DND-41 (cell line): ENCODE data around the gene SQOR.

Source experiments
- ATAC-seq: fragments of 200-7000 bp; cut with Tn5 transposase; 3 replicates; pipeline ENCODE4 v1.9.1; 2021; ENCODE audit warnings: low read depth; ENCODE audit not compliant: insufficient read depth
- DNase-seq: peaks from one replicate; pipeline ENCODE4 v3.0.0-alpha.2; 2020
- H2AFZ ChIP-seq: 2 replicates; pipeline ENCODE4 v1.6.0; 2012; ENCODE audit warnings: low read depth, low read length
- H3K27ac ChIP-seq: 2 replicates; pipeline ENCODE4 v1.5.1; 2012; ENCODE audit warnings: low read length, inconsistent platforms
- H3K27me3 ChIP-seq: fragments of 200-600 bp; sonication (generic); 2 replicates; pipeline ENCODE4 v1.6.0; 2012; ENCODE audit warnings: low read length, mild to moderate bottlenecking, inconsistent platforms; ENCODE audit not compliant: insufficient read depth, poor library complexity
- H3K36me3 ChIP-seq: 2 replicates; pipeline ENCODE4 v1.5.1; 2012; ENCODE audit warnings: low read length, inconsistent platforms; ENCODE audit not compliant: insufficient read depth
- H3K4me1 ChIP-seq: 2 replicates; pipeline ENCODE4 v1.5.1; 2012; ENCODE audit warnings: mild to moderate bottlenecking, low read length; ENCODE audit not compliant: insufficient read depth
- H3K4me2 ChIP-seq: 2 replicates; pipeline ENCODE4 v1.6.0; 2012; ENCODE audit warnings: mild to moderate bottlenecking, moderate library complexity, low read length, inconsistent platforms; ENCODE audit not compliant: insufficient read depth
- H3K4me3 ChIP-seq, 2 experiments: fragments of 200-600 bp in 1 of 2; shearing (Covaris generic) in 1 of 2; 2 replicates each; pipeline ENCODE4 v1.5.1; 2012 to 2016; ENCODE audit warnings: inconsistent platforms in 2 of 2, low read length in 2 of 2, mild to moderate bottlenecking in 2 of 2, low read depth in 1 of 2, moderate library complexity in 1 of 2
- H3K79me2 ChIP-seq: 2 replicates; pipeline ENCODE4 v1.6.0; 2012; ENCODE audit warnings: low read length, inconsistent platforms; ENCODE audit not compliant: insufficient read depth
- H3K9ac ChIP-seq: 2 replicates; pipeline ENCODE4 v1.6.0; 2012; ENCODE audit warnings: low read depth, mild to moderate bottlenecking, inconsistent platforms, low read length, moderate library complexity
- H3K9me3 ChIP-seq: 2 replicates; pipeline ENCODE4 v1.5.1; 2012; ENCODE audit warnings: low read length, moderate library complexity, mild to moderate bottlenecking, inconsistent platforms; ENCODE audit not compliant: insufficient read depth, severe bottlenecking
- H4K20me1 ChIP-seq: 2 replicates; pipeline ENCODE4 v1.6.0; 2012; ENCODE audit warnings: low read length; ENCODE audit not compliant: insufficient read depth
- EZH2 ChIP-seq: IDR thresholded peaks from 3 replicates; pipeline ENCODE4 v1.6.1; 2012; ENCODE audit warnings: borderline replicate concordance, low read depth, mild to moderate bottlenecking, moderate library complexity, low read length, inconsistent platforms; ENCODE audit not compliant: severe bottlenecking
- TF ChIP-seq, protein P1 (sequence below): IDR thresholded peaks from 2 replicates; pipeline ENCODE4 v1.5.1; 2012; ENCODE audit warnings: borderline replicate concordance, low read length, moderate library complexity, mild to moderate bottlenecking; ENCODE audit not compliant: poor library complexity, severe bottlenecking; ENCODE audit errors: extremely low read depth

SQOR gene

DNA sequence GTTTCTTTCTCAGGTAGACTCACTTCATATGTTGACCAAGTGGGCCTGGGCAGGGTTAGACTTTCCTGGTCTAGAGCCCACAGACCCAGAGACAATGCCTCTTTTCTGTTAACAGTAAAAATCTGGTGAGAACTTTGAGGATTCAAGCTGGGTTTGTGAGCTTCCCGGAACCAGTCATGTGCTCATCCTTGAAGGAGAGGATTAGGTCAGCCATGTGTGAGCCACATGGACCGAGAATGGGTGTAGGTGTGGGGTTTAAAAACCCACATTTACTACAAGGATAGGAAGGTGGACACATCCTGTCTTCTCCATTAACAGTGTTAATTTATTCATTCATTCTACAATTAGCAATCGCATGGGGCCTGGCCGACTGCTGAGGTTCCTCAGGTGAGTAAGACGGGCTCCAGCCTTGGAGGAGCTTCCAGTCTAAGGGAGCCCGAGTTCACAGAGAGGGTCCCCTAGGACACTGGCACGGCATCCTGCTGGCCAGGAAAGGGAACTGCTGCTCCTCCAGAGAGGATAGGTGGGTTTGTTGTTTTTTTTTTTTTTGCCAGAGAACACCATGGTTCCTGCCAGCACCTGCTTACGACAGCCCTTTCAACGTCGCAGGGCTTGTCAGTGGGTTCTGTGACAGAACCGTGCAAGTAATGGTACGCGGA, 69.0 kb downstream of the SQOR start:
- Histone ChIP-seq H3K79me2 (no peaks in the 10 kb centered on the region), H2AFZ (no peak overlapping the region), H4K20me1 (no peaks in the 10 kb centered on the region), H3K9me3 (no peaks in the 10 kb centered on the region), H3K9ac (no peak overlapping the region), H3K4me1 (peaks cover 7% of the 10 kb centered on the region; the same call in 1 of the 2 replicates), H3K27ac (no peak overlapping the region), H3K27me3 (no peaks in the 10 kb centered on the region), H3K4me3 (no peak overlapping the region), H3K4me2 (no peak overlapping the region), H3K36me3 (no peaks in the 10 kb centered on the region)
- TF ChIP-seq, protein P1, sequence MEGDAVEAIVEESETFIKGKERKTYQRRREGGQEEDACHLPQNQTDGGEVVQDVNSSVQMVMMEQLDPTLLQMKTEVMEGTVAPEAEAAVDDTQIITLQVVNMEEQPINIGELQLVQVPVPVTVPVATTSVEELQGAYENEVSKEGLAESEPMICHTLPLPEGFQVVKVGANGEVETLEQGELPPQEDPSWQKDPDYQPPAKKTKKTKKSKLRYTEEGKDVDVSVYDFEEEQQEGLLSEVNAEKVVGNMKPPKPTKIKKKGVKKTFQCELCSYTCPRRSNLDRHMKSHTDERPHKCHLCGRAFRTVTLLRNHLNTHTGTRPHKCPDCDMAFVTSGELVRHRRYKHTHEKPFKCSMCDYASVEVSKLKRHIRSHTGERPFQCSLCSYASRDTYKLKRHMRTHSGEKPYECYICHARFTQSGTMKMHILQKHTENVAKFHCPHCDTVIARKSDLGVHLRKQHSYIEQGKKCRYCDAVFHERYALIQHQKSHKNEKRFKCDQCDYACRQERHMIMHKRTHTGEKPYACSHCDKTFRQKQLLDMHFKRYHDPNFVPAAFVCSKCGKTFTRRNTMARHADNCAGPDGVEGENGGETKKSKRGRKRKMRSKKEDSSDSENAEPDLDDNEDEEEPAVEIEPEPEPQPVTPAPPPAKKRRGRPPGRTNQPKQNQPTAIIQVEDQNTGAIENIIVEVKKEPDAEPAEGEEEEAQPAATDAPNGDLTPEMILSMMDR = no peak
- TF ChIP-seq EZH2 = no peak
- DNase-seq = no peak
- ATAC-seq = no peak

DNA sequence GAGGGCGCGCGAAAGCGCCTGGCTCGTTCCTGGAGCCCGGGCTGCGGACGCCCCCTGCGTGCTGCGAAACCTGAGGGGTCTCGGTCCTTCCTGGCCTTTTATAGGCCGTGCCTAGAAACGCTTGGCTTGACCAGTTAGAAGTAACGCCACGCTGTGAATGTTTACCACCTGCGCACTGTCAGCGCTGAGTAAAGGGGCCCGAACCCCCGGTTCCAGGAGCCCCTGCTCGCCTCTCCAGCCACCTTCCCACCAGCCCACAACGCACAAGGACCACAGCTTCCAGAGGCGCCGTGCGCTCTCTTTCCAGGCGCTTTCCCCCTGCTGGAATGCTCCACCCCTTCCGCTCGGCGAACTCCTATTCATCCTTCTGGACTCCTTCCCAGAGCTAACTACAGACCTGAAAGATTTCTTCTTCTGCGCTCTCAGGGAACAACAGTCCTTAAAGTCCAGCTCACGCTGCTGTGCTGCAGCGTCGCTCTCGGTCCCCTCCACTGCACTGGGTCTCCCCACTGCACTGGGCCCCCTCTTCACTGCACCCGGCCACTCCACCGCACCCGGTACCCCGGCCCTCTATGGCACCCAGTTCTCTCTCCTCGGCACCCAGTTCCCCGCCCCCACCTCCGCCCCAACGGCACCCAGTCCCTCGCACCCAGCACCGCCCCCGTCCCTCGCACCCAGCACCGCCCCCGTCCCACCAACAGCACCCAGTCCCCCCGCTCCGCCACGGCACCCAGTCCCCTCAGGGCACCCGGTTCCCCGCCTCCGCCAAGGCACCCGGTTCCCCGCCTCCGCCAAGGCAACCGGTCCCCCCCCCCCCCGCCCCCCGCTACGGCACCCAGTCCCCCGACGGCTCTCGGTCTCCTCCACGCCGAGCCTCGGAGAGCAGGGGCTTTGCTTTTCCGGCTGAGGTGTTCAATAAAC, 69.8 kb downstream of the SQOR start:
- Histone ChIP-seq H3K4me3 (no peak overlapping the region), H3K27me3 (no peaks in the 10 kb centered on the region), H3K4me1 (peaks cover 7% of the 10 kb centered on the region; the same call in 1 of the 2 replicates), H3K27ac (no peak overlapping the region), H3K36me3 (no peaks in the 10 kb centered on the region), H3K4me2 (no peak overlapping the region), H4K20me1 (no peaks in the 10 kb centered on the region), H3K79me2 (no peaks in the 10 kb centered on the region), H3K9me3 (no peaks in the 10 kb centered on the region), H2AFZ (no peak overlapping the region), H3K9ac (no peak overlapping the region)
- TF ChIP-seq, protein P1 = no peak
- no peak for TF ChIP-seq EZH2
- DNase-seq (no peak), ATAC-seq (no peak)

DNA sequence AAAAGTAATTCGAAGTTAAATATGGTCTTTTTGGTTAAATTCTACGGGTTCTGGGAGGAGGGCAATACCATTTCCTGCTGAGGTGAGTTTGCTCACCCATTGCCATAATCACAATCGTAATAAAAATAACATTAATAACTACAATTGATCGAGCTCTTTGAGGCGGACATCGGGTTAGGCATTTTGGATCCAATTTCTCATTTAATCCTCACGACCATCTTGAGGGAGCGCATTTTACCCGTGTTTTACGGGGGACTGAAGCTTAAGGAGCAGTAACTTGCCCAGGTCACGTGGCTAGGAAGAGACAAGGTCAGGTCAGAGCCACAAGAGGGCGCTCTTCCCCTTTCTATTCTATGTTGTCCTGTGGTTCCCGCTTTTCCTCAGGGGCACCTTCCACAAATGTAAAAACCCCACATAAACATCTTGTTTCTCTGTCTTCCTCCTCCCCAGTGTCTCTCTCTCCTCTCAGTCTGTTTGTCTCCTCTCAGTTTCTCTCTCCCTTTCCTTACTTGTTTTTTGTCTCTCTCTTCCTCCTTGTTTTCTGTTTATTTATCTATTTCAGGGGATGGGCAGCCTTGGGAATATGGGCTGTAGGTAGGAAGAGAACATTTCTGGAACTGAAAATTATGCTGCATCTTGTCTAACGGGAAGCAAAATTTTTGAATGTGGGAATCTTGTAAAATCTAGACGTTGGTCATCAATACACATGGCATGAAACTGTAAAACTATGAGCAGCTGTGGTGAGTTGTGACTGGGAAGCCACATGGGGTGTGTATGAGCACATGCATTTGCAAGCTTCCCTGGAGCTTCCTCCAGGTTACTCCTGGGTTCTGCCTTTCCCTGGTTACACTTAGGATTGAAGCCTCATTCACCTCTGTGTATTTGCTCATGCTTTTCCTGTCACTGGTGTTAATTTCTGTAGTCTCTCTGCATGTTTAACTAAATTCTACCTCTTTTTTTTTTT, 71.0 kb downstream of the SQOR start:
- H3K9me3 ChIP-seq = no peaks in the 10 kb centered on the region
- TF ChIP-seq, protein P1 = peak; percentile 80
- no peak for TF ChIP-seq EZH2
- H3K27ac ChIP-seq = no peak overlapping the region
- H3K36me3 ChIP-seq = no peaks in the 10 kb centered on the region
- H3K27me3 ChIP-seq = no peaks in the 10 kb centered on the region
- H3K4me1 ChIP-seq = peaks cover 7% of the 10 kb centered on the region; the same call in 1 of the 2 replicates
- peak overlapping the region in 1 of 2 experiments; percentile 32; a peak in 1 of 4 replicates for H3K4me3 ChIP-seq
- no peaks in the 10 kb centered on the region for H3K79me2 ChIP-seq
- DNase-seq (peak; percentile 52), ATAC-seq (peak; percentile 83)
- no peaks in the 10 kb centered on the region for H4K20me1 ChIP-seq
- H2AFZ ChIP-seq = peak overlapping the region; percentile 50; the same call in 1 of the 2 replicates
- H3K9ac ChIP-seq = no peak overlapping the region
- H3K4me2 ChIP-seq = peak overlapping the region; percentile 52
